Inferior parietal cortex (tissue), 1 donor: ENCODE results near the gene MDM4.

Source experiments
- DNase-seq: peaks from one replicate; pipeline ENCODE4 v3.0.0-alpha.2; 2016; ENCODE audit errors: extremely low spot score

MDM4 gene

GRCh38 chr1:204491655-204492054 lies 24.6 kb upstream of the MDM4 start:
- no peak for DNase-seq

- DNase-seq: no peak
Observed at GRCh38 chr1:204493145-204493983, 22.8 kb upstream of the MDM4 start.

GRCh38 chr1:204493984-204494280 lies 22.3 kb upstream of the MDM4 start:
- no peak for DNase-seq

GRCh38 chr1:204494281-204495077 lies 21.7 kb upstream of the MDM4 start, which contains the start of gene PIK3C2B:
PIK3C2B (minus strand) TSS chr1:204494805; CDS start chr1:204469802, 25,003 bp downstream.
- DNase-seq: no peak

GRCh38 chr1:204495078-204495753 lies 21.0 kb upstream of the MDM4 start:
- no peak for DNase-seq

- DNase-seq: no peak
Observed at GRCh38 chr1:204495777-204496176, 20.4 kb upstream of the MDM4 start.

GRCh38 chr1:204498981-204499380 lies 17.2 kb upstream of the MDM4 start:
- no peak for DNase-seq

GRCh38 chr1:204499511-204500468 lies 16.4 kb upstream of the MDM4 start:
- no peak for DNase-seq

GRCh38 chr1:204502241-204502640 lies 14.0 kb upstream of the MDM4 start:
- no peak for DNase-seq

GRCh38 chr1:204503122-204503912 lies 12.9 kb upstream of the MDM4 start:
- peak; percentile 95 for DNase-seq

- no peak for DNase-seq
Observed at GRCh38 chr1:204503913-204504519, 12.2 kb upstream of the MDM4 start.

GRCh38 chr1:204505674-204506200 lies 10.5 kb upstream of the MDM4 start:
- DNase-seq: peak; percentile 38

GRCh38 chr1:204506201-204506968 lies 9.8 kb upstream of the MDM4 start:
- peak; percentile 94 for DNase-seq

GRCh38 chr1:204506969-204507316 lies 9.3 kb upstream of the MDM4 start:
- DNase-seq: peak; percentile 98

- DNase-seq: peak; percentile 44
Observed at GRCh38 chr1:204507317-204508105, 8.7 kb upstream of the MDM4 start.

- DNase-seq: no peak
Observed at GRCh38 chr1:204509186-204509635, 7.0 kb upstream of the MDM4 start.

- DNase-seq: no peak
Observed at GRCh38 chr1:204511366-204511765, 4.8 kb upstream of the MDM4 start.

- no peak for DNase-seq
Observed at GRCh38 chr1:204513117-204513716, 3.0 kb upstream of the MDM4 start.
